Breast epithelium (tissue), 4 donors: ENCODE measurements around the gene GDPD5. TPM values are rescaled to one million over a fixed set of nuclear protein-coding genes. Genes with fewer than 3 reads are reported as not detected.
A peak's percentile ranks its signal among the peaks of the same experiment; 100 is the strongest.
"Not testable (repeated sequence)": the region's sequence is repeated elsewhere in the genome, so short reads cannot be mapped to it uniquely, and the experiment has no call there.

ENCODE experiments used
- DNase-seq, 2 donors: peaks; one replicate each; pipeline ENCODE4 v3.0.0-alpha.2; 2019; ENCODE audit warnings: low spot score in 2 of 2
- H3K27ac ChIP-seq, 2 donors: fragments of 200-600 bp; sonication (generic) in 1 of 2; one replicate each; pipeline ENCODE4 v1.5.1; 2016 to 2019; ENCODE audit warnings: mild to moderate bottlenecking in 1 of 2
- H3K27me3 ChIP-seq, 2 donors: fragments of 200-600 bp; sonication (generic) in 1 of 2; one replicate each; pipeline versions ENCODE4 v1.5.1 to v1.6.0; 2017 to 2019; ENCODE audit warnings: control low read depth in 1 of 2, mild to moderate bottlenecking in 1 of 2
- H3K36me3 ChIP-seq: fragments of 200-600 bp; one replicate; pipeline ENCODE4 v1.5.1; 2019
- H3K4me1 ChIP-seq, 2 donors: fragments of 200-600 bp; sonication (generic); one replicate each; pipeline ENCODE4 v1.5.1; 2016 to 2019; ENCODE audit warnings: control low read depth in 1 of 2
- H3K4me3 ChIP-seq, 3 donors: fragments of 200-600 bp; sonication (generic); 1 replicate in 2 of 3; 2 replicates in 1 of 3; pipeline ENCODE4 v1.5.1; 2016 to 2019; ENCODE audit warnings: mild to moderate bottlenecking in 3 of 3, moderate library complexity in 2 of 3
- H3K9me3 ChIP-seq, 2 donors: fragments of 200-600 bp; sonication (generic) in 1 of 2; one replicate each; pipeline ENCODE4 v1.5.1; 2016 to 2019; ENCODE audit warnings: control low read depth in 1 of 2
- POLR2A ChIP-seq: fragments of 450-650 bp; IDR thresholded peaks from one replicate; pipeline ENCODE4 v1.6.1; 2016; ENCODE audit warnings: antibody characterized with exemption, mild to moderate bottlenecking, moderate library complexity
- POLR2AphosphoS5 ChIP-seq, 3 donors: sonication (generic); formaldehyde crosslinking; IDR thresholded peaks; one replicate each; pipeline ENCODE4 v1.6.1; 2017; ENCODE audit warnings: antibody characterized with exemption in 3 of 3
- intact Hi-C: fragments of 100-400 bp; cut with DNase I; formaldehyde crosslinking; loops from one replicate; pipeline ENCODE4 v1.15.1; 2023; ENCODE audit warnings: low total_unique reads
- total RNA-seq, 3 donors: library from RNA; depleted of rRNA; stranded (reverse); fragments of >200 nt; gene quantifications; one replicate each; pipeline ENCODE4 v1.1.0, GENCODE V29; 2016
- TF ChIP-seq, protein P1 (sequence below), 3 donors: fragments of 450-650 bp; IDR thresholded peaks; one replicate each; pipeline ENCODE4 v1.5.1; 2016 to 2017; ENCODE audit warnings: antibody characterized with exemption in 3 of 3, mild to moderate bottlenecking in 3 of 3, moderate library complexity in 3 of 3

Gene GDPD5
- total RNA-seq, 3 donors from 2014 or later = 10.5 to 25.9 (median 14.8) TPM

DNA sequence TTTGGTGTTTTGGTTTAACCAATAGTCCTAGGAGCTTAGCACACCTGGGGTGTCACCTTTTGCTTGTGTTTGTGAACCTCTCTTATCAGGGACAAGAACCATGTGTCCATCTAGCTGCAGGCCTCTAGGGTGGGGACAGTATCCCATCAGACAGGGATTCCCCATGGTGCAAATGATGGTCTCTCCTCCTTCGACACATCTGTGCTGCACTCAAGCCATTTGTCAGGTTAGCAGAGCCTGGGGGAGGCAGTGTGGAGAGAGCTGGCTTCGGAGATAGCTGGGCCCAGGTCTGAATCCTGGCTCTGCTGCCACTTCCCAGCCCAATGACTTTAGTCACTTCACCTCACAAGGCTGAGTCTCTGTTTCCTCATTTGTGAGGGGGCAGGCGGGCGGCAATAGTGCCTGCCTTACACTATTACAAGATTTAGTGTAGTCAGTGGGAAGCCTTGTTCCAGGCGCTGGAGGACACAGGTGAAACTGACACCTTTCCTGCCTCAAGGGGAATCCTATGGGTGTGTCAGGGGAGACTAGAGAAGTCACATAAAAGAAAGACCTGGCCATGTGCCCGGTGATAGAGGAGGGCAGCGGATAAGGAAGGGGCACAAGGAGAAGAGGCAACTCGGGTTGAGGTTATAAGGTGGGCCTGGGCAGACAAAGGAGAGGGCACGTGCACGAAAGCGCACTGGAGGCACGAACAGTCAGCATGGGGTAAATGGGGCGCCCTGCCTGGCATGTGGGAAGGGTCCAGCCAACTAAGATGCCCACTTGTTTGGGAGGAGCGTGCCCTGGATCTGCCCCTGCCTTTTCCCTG, 105.3 kb downstream of the GDPD5 start:
- H3K36me3 ChIP-seq = no peaks in the 10 kb centered on the region
- no peaks in the 10 kb centered on the region for H3K27me3 ChIP-seq
- no peaks in the 10 kb centered on the region for H3K9me3 ChIP-seq
- intact Hi-C loops = no loop called here
- no peaks in the 10 kb centered on the region for H3K4me1 ChIP-seq
- H3K27ac ChIP-seq = peak overlapping the region in 1 of 2 donors; percentile 17
- no peak overlapping the region for H3K4me3 ChIP-seq
- DNase-seq = no peak
- TF ChIP-seq, protein P1, sequence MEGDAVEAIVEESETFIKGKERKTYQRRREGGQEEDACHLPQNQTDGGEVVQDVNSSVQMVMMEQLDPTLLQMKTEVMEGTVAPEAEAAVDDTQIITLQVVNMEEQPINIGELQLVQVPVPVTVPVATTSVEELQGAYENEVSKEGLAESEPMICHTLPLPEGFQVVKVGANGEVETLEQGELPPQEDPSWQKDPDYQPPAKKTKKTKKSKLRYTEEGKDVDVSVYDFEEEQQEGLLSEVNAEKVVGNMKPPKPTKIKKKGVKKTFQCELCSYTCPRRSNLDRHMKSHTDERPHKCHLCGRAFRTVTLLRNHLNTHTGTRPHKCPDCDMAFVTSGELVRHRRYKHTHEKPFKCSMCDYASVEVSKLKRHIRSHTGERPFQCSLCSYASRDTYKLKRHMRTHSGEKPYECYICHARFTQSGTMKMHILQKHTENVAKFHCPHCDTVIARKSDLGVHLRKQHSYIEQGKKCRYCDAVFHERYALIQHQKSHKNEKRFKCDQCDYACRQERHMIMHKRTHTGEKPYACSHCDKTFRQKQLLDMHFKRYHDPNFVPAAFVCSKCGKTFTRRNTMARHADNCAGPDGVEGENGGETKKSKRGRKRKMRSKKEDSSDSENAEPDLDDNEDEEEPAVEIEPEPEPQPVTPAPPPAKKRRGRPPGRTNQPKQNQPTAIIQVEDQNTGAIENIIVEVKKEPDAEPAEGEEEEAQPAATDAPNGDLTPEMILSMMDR (IDR thresholded peaks at IDR 0.05) = no peak
- TF ChIP-seq POLR2A (no peak), POLR2AphosphoS5 (IDR thresholded peaks at IDR 0.05) (no peak)

DNA sequence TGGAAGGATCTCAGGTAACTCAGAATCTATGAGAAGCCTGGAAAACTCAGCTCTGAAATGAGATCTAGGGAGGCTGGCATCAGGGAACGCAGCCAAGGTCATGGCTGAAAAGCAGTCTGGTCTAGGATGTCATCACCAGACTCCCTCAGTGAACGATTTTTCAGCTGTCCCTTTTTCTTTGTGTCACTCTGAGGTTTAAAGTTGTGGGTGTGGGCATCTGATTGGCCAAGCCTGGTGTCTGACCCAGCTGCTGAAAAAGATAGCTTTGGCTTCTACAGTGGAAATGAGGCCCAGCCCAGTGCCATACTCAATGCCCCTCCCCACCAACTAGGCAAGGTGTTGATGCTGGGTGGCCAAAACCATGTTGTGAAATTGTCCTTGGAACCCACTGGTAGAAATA, 111.9 kb downstream of the GDPD5 start:
- Histone ChIP-seq H3K27ac (no peak overlapping the region), H3K27me3 (no peaks in the 10 kb centered on the region), H3K36me3 (no peaks in the 10 kb centered on the region), H3K9me3 (no peaks in the 10 kb centered on the region), H3K4me1 (no peaks in the 10 kb centered on the region), H3K4me3 (no peak overlapping the region)
- TF ChIP-seq, protein P1 (IDR thresholded peaks at IDR 0.05) = no peak
- TF ChIP-seq POLR2AphosphoS5 (IDR thresholded peaks at IDR 0.05) = no peak
- TF ChIP-seq POLR2A = no peak
- intact Hi-C loops = no loop called here
- DNase-seq = no peak

DNA sequence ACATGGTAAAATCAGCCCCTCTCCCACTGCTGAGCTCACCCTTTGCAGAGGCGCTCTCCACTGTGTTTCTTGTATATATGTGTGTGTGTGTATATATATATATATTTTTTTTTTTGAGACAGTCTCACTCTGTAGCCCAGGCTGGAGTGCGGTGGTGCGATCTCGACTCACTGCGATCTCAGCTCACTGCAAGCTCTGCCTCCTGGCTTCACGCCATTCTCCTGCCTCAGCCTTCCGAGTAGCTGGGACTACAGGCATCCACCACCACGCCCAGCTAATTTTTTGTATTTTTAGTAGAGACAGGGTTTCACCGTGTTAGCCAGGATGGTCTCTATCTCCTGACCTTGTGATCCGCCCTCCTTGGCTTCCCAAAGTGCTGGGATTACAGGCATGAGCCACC, 112.6 kb downstream of the GDPD5 start:
- H3K4me1 ChIP-seq, intact Hi-C loops, H3K27ac ChIP-seq, H3K4me3 ChIP-seq, H3K9me3 ChIP-seq, DNase-seq, H3K27me3 ChIP-seq, H3K36me3 ChIP-seq: not testable (repeated sequence)

DNA sequence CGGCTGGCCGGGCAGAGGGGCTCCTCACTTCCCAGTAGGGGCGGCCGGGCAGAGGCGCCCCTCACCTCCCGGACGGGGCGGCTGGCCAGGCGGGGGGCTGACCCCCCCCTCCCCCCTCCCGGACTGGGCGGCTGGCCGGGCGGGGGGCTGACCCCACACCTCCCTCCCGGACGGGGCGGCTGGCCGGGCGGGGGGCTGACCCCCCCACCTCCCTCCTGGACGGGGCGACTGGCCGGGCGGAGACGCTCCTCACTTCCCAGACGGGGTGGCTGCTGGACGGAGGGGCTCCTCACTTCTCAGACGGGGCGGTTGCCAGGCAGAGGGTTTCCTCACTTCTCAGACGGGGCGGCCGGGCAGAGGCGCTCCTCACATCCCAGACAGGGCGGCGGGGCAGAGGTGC, 115.8 kb downstream of the GDPD5 start:
- H3K9me3 ChIP-seq, DNase-seq, H3K36me3 ChIP-seq, intact Hi-C loops, H3K4me3 ChIP-seq, H3K27me3 ChIP-seq, H3K4me1 ChIP-seq, H3K27ac ChIP-seq: not testable (repeated sequence)

DNA sequence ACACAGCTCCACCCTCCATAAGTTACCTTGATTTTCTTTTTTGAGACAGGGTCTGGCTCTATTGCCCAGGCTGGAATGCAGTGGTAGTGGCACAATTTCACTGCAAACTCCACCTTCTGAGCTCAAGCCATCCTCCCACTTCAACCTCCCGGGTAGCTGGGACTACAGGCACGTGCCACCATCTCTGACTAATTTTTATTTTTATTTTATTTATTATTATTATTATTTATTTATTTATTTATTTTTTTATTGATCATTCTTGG, 116.9 kb downstream of the GDPD5 start:
- Histone ChIP-seq H3K27me3 (no peaks in the 10 kb centered on the region), H3K27ac (no peak overlapping the region), H3K4me1 (no peaks in the 10 kb centered on the region), H3K36me3 (no peaks in the 10 kb centered on the region), H3K9me3 (no peaks in the 10 kb centered on the region), H3K4me3 (no peak overlapping the region)
- DNase-seq = no peak
- TF ChIP-seq POLR2AphosphoS5 (IDR thresholded peaks at IDR 0.05) = no peak
- intact Hi-C loops = no loop called here

DNA sequence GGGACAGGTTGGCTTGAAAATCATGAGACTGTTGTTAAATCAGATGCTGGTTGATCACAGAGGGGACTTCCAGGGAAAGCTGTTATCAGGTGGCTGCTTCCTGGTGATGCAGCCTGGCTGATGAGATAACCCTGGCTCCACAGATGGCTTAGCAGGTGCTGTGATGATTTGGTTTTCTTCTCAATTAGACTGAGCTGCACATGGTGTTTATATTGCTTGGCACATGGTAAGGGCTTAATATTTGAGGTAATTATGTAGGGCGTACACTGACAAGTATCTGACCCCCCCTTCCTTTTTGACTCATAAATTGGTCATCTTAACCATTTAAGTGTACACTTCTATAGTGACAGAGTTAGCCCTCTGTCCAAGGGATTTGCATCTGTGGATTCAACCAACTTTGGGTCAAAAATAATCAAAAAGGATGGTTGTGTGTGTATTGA, 119.4 kb downstream of the GDPD5 start:
- H3K9me3 ChIP-seq = no peaks in the 10 kb centered on the region
- H3K36me3 ChIP-seq = no peaks in the 10 kb centered on the region
- intact Hi-C loops = no loop called here

More for the DNA sequence above, 119.4 kb downstream of the GDPD5 start:
- no peaks in the 10 kb centered on the region for H3K27me3 ChIP-seq
- H3K4me1 ChIP-seq = no peaks in the 10 kb centered on the region
- H3K27ac ChIP-seq = no peak overlapping the region
- no peak for TF ChIP-seq POLR2A
- TF ChIP-seq, protein P1 (IDR thresholded peaks at IDR 0.05) = no peak
- no peak for TF ChIP-seq POLR2AphosphoS5 (IDR thresholded peaks at IDR 0.05)
- no peak for DNase-seq
- no peak overlapping the region for H3K4me3 ChIP-seq
